GM18907 (cell line): ENCODE data around the gene RASSF3.
"Not testable (repeated sequence)": the region's sequence is repeated elsewhere in the genome, so short reads cannot be mapped to it uniquely, and the experiment has no call there.

Experiments
- ATAC-seq: cut with Tn5 transposase; IDR thresholded peaks from one replicate; pipeline ENCODE4 v1.9.1; 2021; ENCODE audit warnings: mild to moderate bottlenecking, moderate library complexity; ENCODE audit not compliant: unreplicated experiment

Gene RASSF3, protein sequence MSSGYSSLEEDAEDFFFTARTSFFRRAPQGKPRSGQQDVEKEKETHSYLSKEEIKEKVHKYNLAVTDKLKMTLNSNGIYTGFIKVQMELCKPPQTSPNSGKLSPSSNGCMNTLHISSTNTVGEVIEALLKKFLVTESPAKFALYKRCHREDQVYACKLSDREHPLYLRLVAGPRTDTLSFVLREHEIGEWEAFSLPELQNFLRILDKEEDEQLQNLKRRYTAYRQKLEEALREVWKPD

DNA sequence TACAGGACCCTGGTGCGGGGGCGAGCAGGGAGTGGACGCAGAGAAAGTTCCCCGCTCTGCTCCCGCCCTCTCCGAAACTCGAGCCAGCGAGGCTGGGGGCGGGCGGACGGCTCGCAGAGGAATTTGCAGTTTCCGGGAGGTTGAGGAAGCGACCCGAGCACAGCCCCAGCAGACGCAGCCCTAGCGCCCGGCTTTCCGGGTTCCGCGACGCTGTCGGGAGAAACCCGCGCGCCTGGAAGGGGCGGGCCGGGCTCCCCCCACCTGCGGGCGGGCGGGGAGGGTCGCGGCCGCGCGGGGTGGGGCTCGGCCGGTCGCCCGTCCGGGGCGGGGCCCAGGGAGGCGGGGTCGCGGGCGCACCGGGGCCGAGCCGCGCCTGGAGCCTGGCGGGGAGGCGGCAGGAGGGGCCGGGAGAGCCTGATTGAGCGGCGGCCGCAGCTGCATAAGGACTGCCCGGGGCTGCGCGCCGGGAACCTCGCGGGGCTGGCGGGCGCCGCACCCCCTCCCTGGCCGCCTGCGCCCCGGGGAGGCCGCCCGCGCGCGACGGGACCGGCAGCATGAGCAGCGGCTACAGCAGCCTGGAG is at the start of gene RASSF3:
TSS of gene RASSF3 (plus strand) at position 417 of the 581 bp plus-strand sequence. CDS start at position 555, 138 bp downstream.
- peak; percentile 61 for ATAC-seq

DNA sequence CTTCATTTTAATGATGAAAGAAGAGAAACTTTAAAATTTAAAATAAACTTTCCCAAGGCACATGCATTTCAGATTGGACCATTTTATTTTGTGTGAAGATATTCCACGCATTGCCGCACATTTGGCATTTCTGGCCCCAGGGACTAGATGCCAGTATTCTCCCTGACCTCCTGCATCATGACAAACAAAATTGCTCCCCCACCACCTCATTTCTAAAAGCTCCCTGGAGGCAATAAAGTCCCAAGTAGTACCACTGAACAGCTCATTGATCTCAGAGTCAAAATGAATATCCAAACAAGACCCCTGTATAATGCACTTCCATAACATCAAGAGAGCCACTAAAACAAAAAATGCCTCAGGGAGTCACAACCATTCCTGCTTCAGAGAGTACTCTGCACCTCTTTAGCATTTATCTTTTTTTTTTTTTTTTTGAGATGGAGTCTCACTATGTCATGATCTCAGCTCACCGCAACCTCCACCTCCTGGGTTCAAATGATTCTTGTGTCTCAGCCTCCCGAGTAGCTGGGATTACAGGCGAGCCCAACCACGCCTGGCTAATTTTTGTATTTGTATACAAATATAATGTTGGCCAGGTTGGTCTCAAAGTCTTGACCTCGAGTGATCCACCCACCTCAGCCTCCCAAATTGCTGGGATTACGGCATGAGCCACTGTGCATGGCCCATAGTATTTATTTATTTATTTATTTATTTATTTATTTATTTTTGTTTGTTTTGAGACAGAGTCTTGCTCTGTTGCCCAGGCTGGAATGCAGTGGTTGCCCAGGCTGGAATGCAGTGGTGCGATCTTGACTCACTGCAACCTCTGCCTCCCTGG is 48.8 kb upstream of the RASSF3 start:
- no peak for ATAC-seq

DNA sequence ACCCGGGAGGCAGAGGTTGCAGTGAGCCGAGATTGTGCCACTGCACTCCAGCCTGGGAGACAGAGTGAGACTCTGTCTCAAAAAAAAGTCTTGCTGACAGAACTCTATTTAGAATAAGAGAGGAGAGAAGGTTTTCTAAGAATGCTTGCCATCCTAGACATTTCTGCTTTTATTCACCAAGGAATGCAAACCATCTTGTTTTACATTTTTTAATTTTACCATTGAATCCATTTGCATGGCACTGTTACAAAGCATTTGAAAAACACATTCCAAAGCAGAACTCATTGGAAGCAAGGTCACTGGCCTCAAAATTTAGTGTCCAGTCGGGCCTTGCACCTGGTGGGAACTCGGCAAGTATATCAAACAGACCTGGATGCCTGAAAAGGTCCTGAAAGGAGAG is 44.2 kb upstream of the RASSF3 start:
- no peak for ATAC-seq

DNA sequence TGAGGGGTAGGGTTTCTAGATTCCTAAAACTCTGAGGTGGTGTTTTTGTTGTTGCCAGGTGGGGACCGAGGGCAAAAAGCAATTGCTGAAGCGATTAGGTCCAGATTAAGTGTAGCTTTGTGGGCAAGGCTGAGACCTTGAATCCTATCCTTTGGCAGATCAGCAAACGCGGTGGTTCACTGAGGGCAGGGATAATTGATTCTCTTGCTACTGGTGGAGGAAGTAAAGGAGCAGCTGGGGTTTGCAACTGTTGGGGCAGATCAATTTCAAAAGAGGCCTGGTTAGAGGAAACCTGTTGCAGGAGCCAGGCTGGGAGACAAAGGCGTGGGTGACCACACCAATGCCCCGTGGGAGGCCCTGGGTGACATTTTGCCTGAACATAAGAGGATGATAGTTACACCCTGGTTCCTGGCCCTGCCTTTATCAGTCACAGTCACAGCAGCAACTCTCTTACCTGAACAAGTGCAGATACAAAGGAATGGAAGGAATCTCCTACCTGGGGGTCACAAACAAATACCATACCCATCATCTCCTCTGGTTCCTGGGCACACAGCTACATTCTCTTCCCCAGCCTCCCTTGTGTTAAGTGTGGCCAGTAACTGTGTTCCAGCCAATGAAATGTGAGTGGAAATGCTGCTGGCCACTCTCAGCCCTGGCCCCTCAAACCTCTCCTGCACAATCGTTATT is 43.3 kb upstream of the RASSF3 start:
- no peak for ATAC-seq

DNA sequence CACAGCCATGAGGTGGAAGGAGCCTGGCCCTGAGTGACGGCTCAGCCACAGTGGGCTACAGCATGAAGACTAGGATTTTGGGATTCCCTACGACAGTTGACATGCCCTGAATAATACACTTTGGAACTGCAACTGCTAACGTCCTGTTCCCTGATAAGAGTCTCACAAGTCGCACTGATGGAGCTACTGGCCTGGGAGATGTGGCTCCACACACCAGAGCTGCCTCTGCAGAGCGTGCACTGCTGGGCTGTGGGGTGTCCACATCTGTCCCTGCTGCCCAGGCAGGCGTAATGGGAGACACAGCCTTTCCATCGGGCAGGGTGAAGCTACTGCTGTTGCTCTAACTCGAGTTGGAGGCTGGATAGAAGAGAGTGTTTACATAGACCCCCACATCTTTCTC is 42.7 kb upstream of the RASSF3 start:
- no peak for ATAC-seq

DNA sequence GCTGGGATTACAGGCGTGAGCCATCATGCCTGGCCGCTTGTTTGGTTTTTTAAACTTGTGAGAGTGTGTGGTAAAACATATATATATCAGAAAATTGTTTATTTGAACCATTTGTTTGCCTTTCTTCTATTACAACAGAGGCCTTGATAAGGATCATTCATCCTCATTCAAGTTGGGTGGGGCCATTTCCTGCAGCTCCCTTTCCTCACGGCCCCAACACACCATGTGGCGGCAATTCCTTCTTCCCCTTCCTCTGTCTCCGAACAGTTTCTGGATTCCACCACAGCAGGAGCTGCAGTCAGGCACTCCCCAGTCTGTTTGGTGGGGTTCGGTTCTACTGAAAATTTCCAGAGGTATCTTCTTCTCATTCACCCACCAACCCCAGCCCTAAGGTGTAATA is 42.0 kb upstream of the RASSF3 start:
- ATAC-seq, result no peak

DNA sequence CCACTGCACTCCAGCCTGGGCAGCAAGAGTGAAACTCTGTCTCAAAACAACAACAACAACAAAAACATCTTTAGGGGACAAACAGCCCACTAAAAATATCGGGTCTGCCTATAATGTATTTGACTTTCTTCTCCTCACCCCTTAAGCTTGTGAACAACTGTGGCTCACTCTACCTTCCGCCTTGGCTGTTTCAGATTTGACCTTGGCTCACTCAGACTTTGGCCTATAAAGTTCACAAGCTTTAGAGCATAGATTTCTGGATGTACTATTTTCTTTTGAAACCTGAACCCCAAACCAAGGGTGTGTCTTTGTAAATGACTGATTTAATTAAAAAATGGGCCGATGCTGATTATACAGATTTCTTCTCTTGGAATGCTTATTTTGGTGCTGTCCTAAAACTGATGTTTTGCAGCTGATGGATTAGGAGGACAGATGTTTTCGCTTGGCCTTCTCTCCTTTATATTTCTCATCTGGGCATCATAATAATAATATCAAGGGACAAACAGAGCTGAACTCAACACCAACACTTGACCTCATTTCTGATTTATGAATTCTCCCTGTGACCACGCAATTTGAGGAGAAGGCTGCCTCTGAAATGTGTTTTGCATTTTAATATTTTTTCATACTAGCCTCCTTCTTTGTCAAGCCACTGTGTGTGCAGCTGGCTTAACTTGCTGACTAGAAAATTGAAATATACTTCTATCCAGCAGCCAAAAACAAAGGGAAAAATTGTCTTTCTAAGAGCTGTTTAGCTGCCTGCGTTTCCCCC is 40.2 kb upstream of the RASSF3 start:
- ATAC-seq, result no peak

DNA sequence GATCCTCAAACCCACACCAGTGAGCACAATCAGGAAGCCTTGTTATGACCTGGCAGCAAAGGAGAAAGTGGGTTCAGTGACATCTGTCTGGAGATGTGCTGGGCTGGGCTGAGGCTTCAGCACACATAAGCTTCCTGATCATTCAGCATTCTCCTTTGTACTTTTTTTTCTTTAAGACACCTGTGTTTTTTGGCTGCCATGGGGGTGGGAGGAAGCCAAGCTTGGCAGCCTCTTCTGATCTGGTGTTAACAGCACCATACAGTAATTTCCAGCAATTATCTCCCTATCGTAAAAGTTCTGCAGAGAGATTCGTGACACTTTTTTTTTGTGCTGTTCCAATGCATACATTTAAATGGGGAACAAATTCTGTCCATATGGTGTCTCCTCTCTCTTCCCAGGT is 38.9 kb upstream of the RASSF3 start:
- ATAC-seq, result no peak

DNA sequence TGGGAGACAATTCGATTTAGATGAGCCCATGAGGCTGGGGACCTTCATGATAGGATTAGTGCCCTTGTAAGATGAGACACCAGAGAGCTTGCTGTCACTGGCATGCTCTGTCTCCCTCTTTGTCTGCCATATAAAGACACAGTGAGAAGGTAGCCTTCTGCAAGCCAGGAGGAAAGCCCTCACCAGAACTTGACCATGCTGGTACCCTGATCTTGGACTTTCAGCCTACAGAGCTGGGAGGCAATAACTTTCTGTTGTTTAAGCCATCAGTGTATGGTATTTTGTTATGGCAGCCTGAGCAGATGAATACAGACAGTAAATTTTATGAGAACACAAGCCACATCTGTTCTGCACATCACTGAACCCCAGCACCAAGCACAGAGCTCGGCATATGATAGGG is 38.1 kb upstream of the RASSF3 start:
- ATAC-seq, result no peak

DNA sequence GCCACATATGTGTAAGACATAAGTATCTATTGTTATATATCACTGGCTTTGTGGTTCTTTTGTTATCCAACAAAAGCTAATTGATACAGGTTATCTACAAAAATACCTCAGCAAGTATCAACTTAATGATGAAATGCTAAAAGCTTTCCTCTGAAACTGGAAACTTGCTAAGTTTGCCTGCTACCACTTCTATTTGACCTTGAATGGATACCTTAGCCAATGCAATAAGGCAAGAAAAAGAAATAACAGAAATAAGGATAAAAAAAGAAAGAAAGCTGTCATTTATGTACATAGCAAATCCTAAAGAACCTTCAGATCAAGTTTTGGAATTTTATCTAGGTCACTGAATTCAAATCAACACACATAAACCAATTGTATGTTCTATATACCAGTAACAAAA is 35.5 kb upstream of the RASSF3 start:
- no peak for ATAC-seq

DNA sequence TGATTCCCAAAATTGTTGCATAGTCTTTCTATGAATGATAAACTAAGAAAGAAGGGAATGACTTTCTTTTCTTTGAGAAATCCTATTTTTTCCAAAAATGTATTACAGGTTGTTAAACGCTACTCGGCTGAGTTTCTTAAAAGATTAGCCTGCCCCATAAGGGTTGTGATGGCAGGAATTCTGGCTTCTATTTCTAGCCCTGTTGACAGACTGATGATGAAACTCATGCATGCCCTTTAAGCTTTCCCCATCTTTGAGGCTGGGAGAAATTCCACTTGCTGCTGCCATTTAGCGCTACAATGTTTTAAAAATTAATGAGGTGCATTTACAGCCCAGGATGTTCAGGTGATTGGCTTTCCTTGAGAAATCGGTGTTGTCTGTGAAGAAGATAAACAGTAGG is 33.2 kb upstream of the RASSF3 start:
- no peak for ATAC-seq

DNA sequence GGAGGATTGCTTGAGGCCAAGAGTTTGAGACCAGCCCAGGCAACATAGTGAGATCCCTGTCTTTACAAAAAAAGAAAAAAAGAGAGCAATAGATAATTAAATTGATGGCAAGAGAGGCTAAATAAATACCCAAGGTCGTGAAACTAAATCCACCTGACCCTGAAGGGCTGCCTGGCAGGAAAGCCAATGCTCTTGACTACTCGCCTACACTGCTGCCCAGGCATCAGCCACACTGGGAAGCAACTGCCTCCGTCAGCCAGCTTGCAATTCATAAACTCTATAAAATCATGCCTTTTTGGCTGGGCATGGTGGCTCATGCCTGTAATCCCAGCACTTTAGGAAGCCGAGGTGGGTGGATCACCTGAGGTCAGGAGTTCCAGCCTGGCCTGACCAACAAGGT is 31.7 kb upstream of the RASSF3 start:
- ATAC-seq, result no peak

DNA sequence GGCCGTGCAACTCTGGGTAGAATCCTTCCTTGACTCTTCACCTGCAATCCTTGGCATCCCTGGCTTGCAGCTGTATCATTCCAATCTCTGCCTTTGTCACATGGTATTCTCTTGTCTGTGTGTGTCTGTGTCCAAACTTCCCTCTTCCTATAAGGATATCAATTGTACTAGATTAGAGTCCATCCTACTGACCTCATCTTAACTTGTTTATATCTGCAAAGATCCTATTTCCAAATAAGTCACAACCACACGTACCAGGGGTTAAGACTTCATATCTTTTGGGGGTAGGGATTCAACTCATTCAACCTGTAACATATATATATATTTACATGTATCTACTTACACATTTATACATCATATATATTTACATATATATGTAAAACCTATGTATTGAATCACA is 29.6 kb upstream of the RASSF3 start:
- ATAC-seq, result no peak

DNA sequence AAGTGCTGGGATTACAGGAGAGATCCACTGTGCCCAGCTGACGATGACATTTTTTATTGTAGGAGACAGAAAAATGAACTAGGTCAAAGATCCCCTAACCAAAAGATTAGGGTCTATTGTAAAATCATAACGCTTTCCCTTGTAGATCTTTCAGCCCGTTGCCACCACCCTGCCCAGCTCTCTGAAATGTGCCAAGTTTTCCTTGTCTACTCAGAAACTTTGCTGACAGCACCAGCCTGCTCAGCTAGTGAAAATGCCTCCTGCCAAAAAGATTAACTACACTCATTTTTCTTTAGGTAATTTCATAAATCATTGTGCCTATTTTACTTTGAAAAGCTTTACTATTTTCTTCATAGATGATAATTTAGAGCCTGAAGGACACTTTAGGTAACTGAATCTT is 28.2 kb upstream of the RASSF3 start:
- no peak for ATAC-seq

DNA sequence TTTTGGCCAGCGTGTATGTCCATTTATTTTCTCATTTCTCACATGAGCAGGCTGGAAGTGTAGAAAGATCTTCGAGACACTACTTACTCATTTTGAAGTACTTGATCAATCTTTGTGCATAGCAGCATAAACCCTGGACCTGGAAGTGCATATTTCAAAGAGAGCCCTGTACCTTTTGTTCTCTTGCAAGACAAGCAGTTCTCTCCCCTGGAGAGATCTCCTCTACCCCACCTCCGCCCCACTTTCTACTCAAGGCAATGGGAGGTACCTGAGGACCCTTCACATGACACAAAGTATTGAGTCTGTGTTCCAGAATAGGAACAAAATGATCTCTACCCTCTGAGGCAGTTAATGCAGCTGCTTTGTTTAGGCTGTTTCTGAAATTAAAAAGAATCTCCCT is 27.4 kb upstream of the RASSF3 start:
- no peak for ATAC-seq

DNA sequence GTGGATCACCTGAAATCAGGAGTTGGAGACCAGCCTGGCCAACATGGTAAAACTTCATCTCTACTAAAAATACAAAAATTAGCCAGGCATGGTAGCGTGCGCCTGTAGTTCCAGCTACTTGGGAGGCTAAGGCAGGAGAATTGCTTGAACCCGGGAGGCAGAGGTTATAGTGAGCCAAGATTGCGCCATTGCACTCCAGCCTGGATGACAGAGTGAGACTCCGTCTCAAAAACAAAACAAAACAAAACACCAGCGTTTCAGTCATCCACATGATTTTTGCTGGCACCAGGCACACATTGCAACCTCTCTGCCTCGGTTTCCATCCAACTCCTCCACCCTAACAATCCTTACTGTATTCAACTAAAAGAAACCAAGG is 26.9 kb upstream of the RASSF3 start:
- not testable (repeated sequence) for ATAC-seq

DNA sequence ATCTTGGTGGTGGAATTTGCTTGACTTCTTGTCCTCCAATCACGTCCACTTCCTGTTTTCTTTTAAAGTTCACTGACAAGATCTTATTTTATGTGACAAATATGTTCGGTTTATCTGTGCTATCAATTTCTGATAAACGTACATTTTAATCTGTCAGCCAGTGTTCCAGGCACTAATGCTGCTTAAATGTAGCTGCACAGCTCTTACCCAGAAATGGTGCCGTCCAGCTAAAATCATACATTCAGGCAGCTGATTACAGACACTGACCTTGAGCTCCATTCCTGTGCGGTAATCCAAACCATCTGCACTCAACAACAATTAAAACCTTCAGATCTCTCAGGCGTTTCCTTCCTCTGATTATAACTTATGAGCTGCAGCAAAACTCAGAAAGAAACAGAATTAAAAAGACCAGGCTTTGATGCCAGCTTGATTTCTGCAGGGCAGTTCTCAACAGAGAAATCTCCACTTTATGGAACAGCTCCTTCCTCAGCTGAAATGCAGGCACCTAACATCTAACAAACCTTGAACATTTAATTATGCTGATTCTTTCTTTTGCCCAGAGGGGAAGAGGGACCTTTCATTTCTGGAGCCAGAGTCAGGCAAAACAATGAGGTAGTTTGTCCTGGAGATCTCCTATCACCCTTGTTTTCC is 26.4 kb upstream of the RASSF3 start:
- no peak for ATAC-seq

DNA sequence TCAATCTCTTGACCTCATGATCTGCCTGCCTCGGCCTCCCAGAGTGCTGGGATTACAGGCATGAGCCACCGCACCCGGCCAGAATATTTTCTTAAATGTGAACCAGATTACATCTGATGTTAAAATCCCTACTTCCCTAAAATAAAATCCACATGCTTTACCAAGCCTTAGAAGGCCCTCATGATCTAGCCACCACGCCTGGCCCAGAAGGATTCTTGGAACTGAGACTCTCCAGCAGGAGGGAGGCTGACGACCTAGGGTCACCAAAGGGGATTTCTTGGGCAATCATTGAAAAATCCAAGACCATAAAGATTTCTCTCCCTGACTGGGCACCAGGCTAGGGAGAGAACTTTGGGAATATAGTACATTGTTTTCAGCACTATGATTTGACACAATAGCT is 25.2 kb upstream of the RASSF3 start:
- no peak for ATAC-seq

DNA sequence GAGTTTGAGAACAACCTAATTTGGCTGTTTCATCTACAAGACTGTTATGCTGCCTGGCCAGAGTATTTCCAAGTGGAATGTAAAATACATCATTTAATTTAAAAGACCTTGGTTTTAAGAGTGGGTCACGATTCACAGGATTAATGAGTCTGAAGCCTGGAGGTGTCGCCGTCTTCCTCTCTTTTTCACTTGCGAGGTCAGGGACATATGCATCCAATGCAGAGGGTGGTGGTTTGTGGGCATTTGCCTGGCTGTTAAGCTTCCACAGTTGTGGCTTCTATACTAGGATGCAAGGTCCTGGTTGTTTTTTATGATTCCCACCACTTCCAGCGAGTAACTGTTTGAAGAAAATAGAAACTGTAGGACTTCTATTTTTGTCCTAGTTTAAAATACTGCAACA is 22.8 kb upstream of the RASSF3 start:
- ATAC-seq, result no peak

DNA sequence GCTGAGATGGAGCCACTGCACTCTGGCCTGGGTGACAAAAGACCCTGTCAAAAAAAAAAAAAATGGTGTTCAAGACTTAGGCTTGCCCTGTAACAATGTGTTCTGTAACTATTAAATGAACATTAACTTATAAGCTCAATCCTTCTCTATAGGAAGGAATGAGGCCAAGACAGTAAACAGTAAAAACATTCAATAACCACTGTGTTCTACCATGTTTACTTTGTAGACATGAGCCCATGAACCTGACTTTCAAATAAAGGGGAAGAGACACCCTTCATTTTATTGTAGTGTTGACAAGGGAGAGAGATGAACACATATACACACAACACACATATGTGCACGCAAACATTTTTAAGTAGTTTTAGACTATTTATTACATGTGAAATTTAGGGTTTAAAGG is 20.1 kb upstream of the RASSF3 start:
- no peak for ATAC-seq
